Neutrophil (primary cell): ENCODE measurements around the gene EDC4.
"Not testable (repeated sequence)": the region's sequence is repeated elsewhere in the genome, so short reads cannot be mapped to it uniquely, and the experiment has no call there.

Experiments
- H3K27ac ChIP-seq: fragments of 200-600 bp; sonication (generic); 2 replicates; pipeline ENCODE4 v1.5.1; 2016; ENCODE audit warnings: mild to moderate bottlenecking, moderate library complexity
- H3K27me3 ChIP-seq: fragments of 200-600 bp; sonication (generic); 2 replicates; pipeline ENCODE4 v1.6.0; 2016; ENCODE audit warnings: mild to moderate bottlenecking
- H3K36me3 ChIP-seq: fragments of 200-600 bp; sonication (generic); 2 replicates; pipeline ENCODE4 v1.5.1; 2017
- H3K4me1 ChIP-seq, 2 experiments: fragments of 200-600 bp in 1 of 2; sonication (generic) in 1 of 2; 1 replicate in 1 of 2; 2 replicates in 1 of 2; pipeline versions ENCODE4 v1.5.1 to v1.6.1; 2013 to 2016; ENCODE audit warnings: low read depth in 1 of 2, low read length in 1 of 2, mild to moderate bottlenecking in 1 of 2, moderate library complexity in 1 of 2; ENCODE audit not compliant: control insufficient read depth in 1 of 2, insufficient read depth in 1 of 2
- H3K4me3 ChIP-seq, 2 experiments: fragments of 200-600 bp in 1 of 2; sonication (generic) in 1 of 2; 1 replicate in 1 of 2; 2 replicates in 1 of 2; pipeline ENCODE4 v1.5.1; 2013 to 2016; ENCODE audit warnings: low read depth in 1 of 2, low read length in 1 of 2, mild to moderate bottlenecking in 1 of 2, moderate library complexity in 1 of 2
- H3K9me3 ChIP-seq: fragments of 200-600 bp; sonication (generic); 2 replicates; pipeline ENCODE4 v1.5.1; 2016
- CTCF ChIP-seq: fragments of 200-600 bp; sonication (generic); IDR thresholded peaks from 2 replicates; pipeline ENCODE4 v1.5.1; 2016; ENCODE audit warnings: antibody characterized with exemption

Gene EDC4

GRCh38 chr16:67833030-67833414 is 39.8 kb upstream of the EDC4 start:
- H3K9me3 ChIP-seq = no peaks in the 10 kb centered on the region
- no peaks in the 10 kb centered on the region for H3K27me3 ChIP-seq
- peak overlapping the region; percentile 46 for H3K27ac ChIP-seq
- peak overlapping the region; percentile 74 to 93 for H3K4me3 ChIP-seq
- peaks cover 40% of the 10 kb centered on the region for H3K36me3 ChIP-seq
- no peak for TF ChIP-seq CTCF
- peaks cover 14 to 16% of the 10 kb centered on the region in 2 experiments for H3K4me1 ChIP-seq

- peak overlapping the region; percentile 74 to 93 for H3K4me3 ChIP-seq
- TF ChIP-seq CTCF = no peak
- H3K36me3 ChIP-seq = peaks cover 34% of the 10 kb centered on the region
- peak overlapping the region; percentile 46 for H3K27ac ChIP-seq
- peaks cover 14 to 16% of the 10 kb centered on the region in 2 experiments for H3K4me1 ChIP-seq
- no peaks in the 10 kb centered on the region for H3K27me3 ChIP-seq
- H3K9me3 ChIP-seq = no peaks in the 10 kb centered on the region
Measured at GRCh38 chr16:67833415-67834241, 39.2 kb upstream of the EDC4 start.

GRCh38 chr16:67834242-67834614 is 38.6 kb upstream of the EDC4 start:
- Histone ChIP-seq H3K27ac (no peak overlapping the region), H3K4me3 (peak overlapping the region; percentile 74 to 93)
- no peak for TF ChIP-seq CTCF

GRCh38 chr16:67837190-67837589 is 35.7 kb upstream of the EDC4 start:
- H3K4me1 ChIP-seq = peaks cover 19 to 23% of the 10 kb centered on the region in 2 experiments
- H3K4me3 ChIP-seq, H3K9me3 ChIP-seq, H3K36me3 ChIP-seq, H3K27ac ChIP-seq, H3K27me3 ChIP-seq: not testable (repeated sequence)

More at GRCh38 chr16:67834242-67834614, 38.6 kb upstream of the EDC4 start:
- Histone ChIP-seq H3K9me3 (no peaks in the 10 kb centered on the region), H3K27me3 (no peaks in the 10 kb centered on the region), H3K4me1 (peaks cover 14 to 16% of the 10 kb centered on the region in 2 experiments), H3K36me3 (peaks cover 28% of the 10 kb centered on the region)

- Histone ChIP-seq H3K4me3 (no peak overlapping the region), H3K27me3 (no peaks in the 10 kb centered on the region), H3K4me1 (peaks cover 22 to 25% of the 10 kb centered on the region in 2 experiments), H3K9me3 (no peaks in the 10 kb centered on the region), H3K27ac (no peak overlapping the region), H3K36me3 (no peaks in the 10 kb centered on the region)
- no peak for TF ChIP-seq CTCF
Measured at GRCh38 chr16:67837811-67838210, 35.0 kb upstream of the EDC4 start.

- Histone ChIP-seq H3K9me3 (no peaks in the 10 kb centered on the region), H3K27ac (peak overlapping the region; percentile 92), H3K4me3 (peak overlapping the region; percentile 96), H3K4me1 (peaks cover 33 to 46% of the 10 kb centered on the region in 2 experiments), H3K36me3 (no peaks in the 10 kb centered on the region), H3K27me3 (no peaks in the 10 kb centered on the region)
- TF ChIP-seq CTCF = no peak
Measured at GRCh38 chr16:67841198-67841815, 31.5 kb upstream of the EDC4 start.
